Activated naive CD4-positive, alpha-beta T cell treated with anti-CD3 and anti-CD28 coated beads, Interleukin-2, amount 50 U/mL, for 24 hours (primary cell): ENCODE measurements around the gene DHX35.

ENCODE experiments used
- H3K27ac Mint-ChIP-seq: one replicate; pipeline ENCODE4 v1.8.0; 2021; ENCODE audit warnings: mild to moderate bottlenecking, mixed read lengths
- H3K27me3 Mint-ChIP-seq: one replicate; pipeline ENCODE4 v1.8.0; 2021; ENCODE audit warnings: mixed read lengths
- H3K36me3 Mint-ChIP-seq: one replicate; pipeline ENCODE4 v1.8.0; 2021; ENCODE audit warnings: mixed read lengths
- H3K4me1 Mint-ChIP-seq: one replicate; pipeline ENCODE4 v1.8.0; 2021; ENCODE audit warnings: mixed read lengths
- H3K4me3 Mint-ChIP-seq: one replicate; pipeline ENCODE4 v1.8.0; 2021; ENCODE audit warnings: mild to moderate bottlenecking, mixed read lengths
- H3K9me3 Mint-ChIP-seq: one replicate; pipeline ENCODE4 v1.8.0; 2021; ENCODE audit warnings: mixed read lengths

Gene DHX35

DNA sequence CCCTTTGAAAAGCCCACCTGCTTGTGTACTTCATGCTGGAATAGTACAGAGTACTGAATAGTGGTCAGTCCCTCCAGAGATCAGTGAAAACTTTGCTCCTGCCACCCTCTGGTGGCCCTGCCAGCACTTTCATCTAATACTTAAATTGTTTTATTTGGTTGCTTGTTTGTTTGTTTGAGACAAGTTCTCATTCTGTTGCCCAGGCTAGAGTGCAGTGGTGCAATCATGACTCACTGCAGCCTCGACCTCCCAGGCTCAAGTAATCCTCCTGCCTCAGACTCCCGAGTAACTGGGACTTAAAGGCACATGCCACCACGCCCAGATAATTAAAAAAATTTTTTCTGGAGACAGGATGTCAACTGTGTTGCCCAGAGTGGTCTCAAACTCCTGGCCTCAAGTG lies 26.9 kb upstream of the DHX35 start:
- Mint-ChIP-seq H3K27ac (no peak overlapping the region), H3K36me3 (no peaks in the 10 kb centered on the region)

GRCh38 chr20:38935967-38936407 lies 26.2 kb upstream of the DHX35 start:
- Mint-ChIP-seq H3K4me1 (no peaks in the 10 kb centered on the region), H3K27me3 (no peaks in the 10 kb centered on the region), H3K4me3 (no peak overlapping the region), H3K36me3 (no peaks in the 10 kb centered on the region), H3K9me3 (no peaks in the 10 kb centered on the region), H3K27ac (no peak overlapping the region)

More for the DNA sequence above, 26.9 kb upstream of the DHX35 start:
- no peaks in the 10 kb centered on the region for H3K4me1 Mint-ChIP-seq
- no peaks in the 10 kb centered on the region for H3K27me3 Mint-ChIP-seq
- no peaks in the 10 kb centered on the region for H3K9me3 Mint-ChIP-seq
- no peak overlapping the region for H3K4me3 Mint-ChIP-seq

DNA sequence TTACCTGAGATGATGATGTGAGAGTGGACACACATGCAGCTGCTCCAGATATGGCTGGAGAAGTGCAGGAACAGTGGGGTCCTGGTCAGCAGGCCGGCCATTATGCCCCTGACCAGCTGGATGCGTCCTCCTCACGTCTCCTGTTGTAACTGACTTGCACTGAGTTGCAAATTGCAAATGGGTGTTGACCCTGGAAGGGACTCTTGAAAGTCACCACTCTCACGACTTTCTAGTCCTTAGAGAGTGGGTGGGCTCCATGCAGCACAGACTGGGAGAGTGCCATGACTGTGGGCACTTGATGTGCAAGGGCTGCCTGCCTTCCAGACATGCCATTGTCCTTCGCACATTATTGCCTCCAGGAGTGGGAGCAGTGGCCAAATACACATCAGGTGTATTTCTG lies 25.1 kb upstream of the DHX35 start:
- no peaks in the 10 kb centered on the region for H3K4me1 Mint-ChIP-seq
- no peaks in the 10 kb centered on the region for H3K27me3 Mint-ChIP-seq
- no peaks in the 10 kb centered on the region for H3K36me3 Mint-ChIP-seq
- H3K9me3 Mint-ChIP-seq: no peaks in the 10 kb centered on the region
- no peak overlapping the region for H3K27ac Mint-ChIP-seq
- no peak overlapping the region for H3K4me3 Mint-ChIP-seq

GRCh38 chr20:38937978-38938473 lies 24.1 kb upstream of the DHX35 start:
- Mint-ChIP-seq H3K27me3 (no peaks in the 10 kb centered on the region), H3K27ac (no peak overlapping the region), H3K36me3 (no peaks in the 10 kb centered on the region), H3K4me3 (no peak overlapping the region), H3K4me1 (no peaks in the 10 kb centered on the region), H3K9me3 (no peaks in the 10 kb centered on the region)

DNA sequence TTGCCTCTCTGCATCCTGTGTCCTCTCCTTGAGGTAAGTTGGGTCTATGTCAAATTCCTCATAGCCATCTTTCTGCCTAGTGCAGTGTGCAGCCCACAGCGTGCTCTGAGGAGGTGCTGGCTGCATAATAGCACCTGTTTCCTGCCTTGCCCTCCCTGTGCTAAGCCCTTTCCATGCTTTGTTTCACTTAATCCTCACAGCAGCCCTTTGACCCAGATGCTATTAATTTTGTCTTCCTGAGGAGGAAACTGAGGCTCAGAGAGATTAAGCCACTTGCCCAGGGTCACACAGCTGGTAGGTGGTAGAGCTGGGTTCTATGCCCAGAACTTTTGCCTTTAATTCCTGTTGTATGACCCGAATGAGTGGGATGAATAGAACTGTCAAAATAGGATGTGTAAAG lies 22.5 kb upstream of the DHX35 start:
- Mint-ChIP-seq H3K27ac (no peak overlapping the region), H3K4me1 (no peaks in the 10 kb centered on the region), H3K9me3 (no peaks in the 10 kb centered on the region), H3K27me3 (no peaks in the 10 kb centered on the region), H3K4me3 (no peak overlapping the region), H3K36me3 (no peaks in the 10 kb centered on the region)

GRCh38 chr20:38940644-38941043 lies 21.5 kb upstream of the DHX35 start:
- H3K4me1 Mint-ChIP-seq: no peaks in the 10 kb centered on the region
- H3K27ac Mint-ChIP-seq: no peak overlapping the region
- H3K27me3 Mint-ChIP-seq: no peaks in the 10 kb centered on the region
- no peaks in the 10 kb centered on the region for H3K36me3 Mint-ChIP-seq
- no peak overlapping the region for H3K4me3 Mint-ChIP-seq
- no peaks in the 10 kb centered on the region for H3K9me3 Mint-ChIP-seq

DNA sequence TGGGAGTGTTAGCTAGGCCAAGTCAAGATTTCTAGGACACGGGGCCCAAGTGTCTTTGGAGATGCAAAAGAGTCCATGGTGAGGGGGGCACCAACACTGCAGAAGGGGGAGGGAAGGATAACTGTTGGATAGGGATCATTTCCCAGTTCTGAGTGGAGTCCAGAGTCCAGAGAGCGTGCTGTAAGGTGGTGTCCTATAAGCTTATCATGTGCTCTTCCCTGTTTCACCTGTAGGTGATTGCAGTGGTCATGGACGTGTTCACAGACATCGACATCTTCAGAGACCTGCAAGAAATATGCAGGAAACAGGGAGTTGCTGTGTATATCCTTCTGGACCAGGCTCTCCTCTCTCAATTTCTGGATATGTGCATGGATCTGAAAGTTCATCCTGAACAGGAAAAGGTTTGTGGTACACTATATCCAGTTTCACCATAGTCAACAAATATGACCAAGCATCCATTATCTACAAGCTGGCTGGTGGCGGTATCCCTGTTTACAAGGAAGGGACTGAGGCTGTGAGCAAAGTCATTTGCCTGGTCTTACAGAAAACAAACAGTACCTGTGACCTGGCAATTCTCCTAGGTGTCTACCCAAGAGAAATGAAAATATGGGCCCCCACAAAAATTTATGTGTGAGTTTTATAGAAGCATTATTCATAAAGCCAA lies 20.3 kb upstream of the DHX35 start:
- H3K27ac Mint-ChIP-seq: no peak overlapping the region
- no peaks in the 10 kb centered on the region for H3K4me1 Mint-ChIP-seq
- H3K27me3 Mint-ChIP-seq: no peaks in the 10 kb centered on the region
- H3K9me3 Mint-ChIP-seq: no peaks in the 10 kb centered on the region
- no peaks in the 10 kb centered on the region for H3K36me3 Mint-ChIP-seq
- no peak overlapping the region for H3K4me3 Mint-ChIP-seq

DNA sequence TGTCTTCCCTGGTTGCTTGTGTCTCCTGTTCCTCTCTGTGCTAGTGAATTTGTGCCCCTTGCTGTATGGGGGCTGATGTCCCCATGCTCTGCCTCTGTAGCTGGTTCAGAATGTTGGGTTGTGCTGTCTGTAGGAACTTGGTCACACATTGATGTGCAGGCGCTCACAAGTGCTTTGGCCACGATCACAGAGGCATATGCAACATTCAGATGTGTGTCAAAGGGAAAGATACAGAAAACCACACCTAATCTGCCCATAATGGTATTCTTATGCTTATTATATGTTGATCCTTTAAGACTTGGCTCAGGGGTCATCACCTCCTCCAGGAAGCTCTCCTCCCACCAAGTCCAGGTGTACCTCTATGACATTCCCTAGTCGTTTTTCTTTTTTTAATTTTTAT lies 17.1 kb upstream of the DHX35 start:
- no peak overlapping the region for H3K4me3 Mint-ChIP-seq
- H3K9me3 Mint-ChIP-seq: no peaks in the 10 kb centered on the region
- no peaks in the 10 kb centered on the region for H3K27me3 Mint-ChIP-seq
- H3K27ac Mint-ChIP-seq: no peak overlapping the region
- H3K4me1 Mint-ChIP-seq: no peaks in the 10 kb centered on the region
- no peaks in the 10 kb centered on the region for H3K36me3 Mint-ChIP-seq

DNA sequence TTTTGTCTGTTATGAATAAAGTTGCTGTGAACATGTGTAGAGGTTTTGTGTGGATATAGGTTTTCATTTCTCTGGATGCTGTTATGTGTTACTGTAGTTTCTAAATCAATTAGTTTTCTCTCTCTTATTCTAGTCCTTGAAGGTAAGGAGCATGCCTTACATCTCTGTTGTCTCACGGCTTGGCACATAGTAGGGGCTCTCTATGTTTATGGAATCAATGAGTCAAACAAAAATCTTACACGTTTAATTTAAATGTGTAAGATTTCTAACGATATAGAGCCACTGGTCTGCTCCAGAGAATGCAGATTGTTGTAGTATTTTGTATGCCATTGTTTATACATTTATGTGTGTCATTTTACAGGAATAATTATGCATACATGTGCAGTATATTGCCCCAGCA lies 15.3 kb upstream of the DHX35 start:
- Mint-ChIP-seq H3K4me1 (no peaks in the 10 kb centered on the region), H3K27ac (no peak overlapping the region), H3K4me3 (no peak overlapping the region), H3K27me3 (no peaks in the 10 kb centered on the region), H3K9me3 (no peaks in the 10 kb centered on the region), H3K36me3 (no peaks in the 10 kb centered on the region)

GRCh38 chr20:38947931-38948362 lies 14.2 kb upstream of the DHX35 start:
- Mint-ChIP-seq H3K4me3 (no peak overlapping the region), H3K36me3 (no peaks in the 10 kb centered on the region), H3K27ac (no peak overlapping the region), H3K4me1 (no peaks in the 10 kb centered on the region), H3K9me3 (no peaks in the 10 kb centered on the region), H3K27me3 (no peaks in the 10 kb centered on the region)

DNA sequence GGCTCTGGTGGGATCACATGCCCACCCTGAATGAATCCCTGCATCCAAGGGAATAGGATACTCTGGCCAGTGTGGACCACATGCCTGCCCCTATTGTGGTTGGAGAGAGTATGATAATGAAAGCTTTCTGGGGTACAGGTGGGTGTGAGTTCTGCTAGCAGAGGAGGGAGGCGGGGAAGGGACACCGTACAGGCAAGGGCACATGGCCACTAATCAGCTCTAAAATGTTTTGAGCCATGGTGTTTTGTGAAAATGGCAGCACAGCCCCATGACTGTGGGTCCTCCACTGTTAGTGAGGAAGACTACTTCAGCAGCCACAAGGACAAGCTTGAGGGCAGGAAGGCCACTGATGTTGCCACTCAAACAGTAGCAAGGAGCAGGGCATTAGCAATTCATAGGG lies 11.9 kb upstream of the DHX35 start:
- no peak overlapping the region for H3K27ac Mint-ChIP-seq
- H3K9me3 Mint-ChIP-seq: no peaks in the 10 kb centered on the region
- H3K4me1 Mint-ChIP-seq: no peaks in the 10 kb centered on the region
- no peaks in the 10 kb centered on the region for H3K36me3 Mint-ChIP-seq
- H3K4me3 Mint-ChIP-seq: no peak overlapping the region
- no peaks in the 10 kb centered on the region for H3K27me3 Mint-ChIP-seq

DNA sequence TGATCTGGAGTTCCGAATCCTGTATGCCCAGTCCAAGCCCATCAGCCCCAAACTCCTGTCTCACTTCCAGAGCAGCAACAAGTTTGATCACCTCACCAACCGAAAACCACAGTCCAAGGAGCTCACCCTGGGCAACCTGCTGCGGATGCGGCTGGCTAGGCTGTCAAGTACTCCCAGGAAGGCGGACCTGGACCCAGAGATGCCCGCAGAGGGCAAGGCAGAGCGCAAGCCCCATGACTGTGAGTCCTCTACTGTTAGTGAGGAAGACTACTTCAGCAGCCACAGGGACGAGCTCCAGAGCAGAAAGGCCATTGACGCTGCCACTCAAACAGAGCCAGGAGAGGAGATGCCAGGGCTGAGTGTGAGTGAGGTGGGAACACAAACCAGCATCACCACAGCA lies 10.5 kb upstream of the DHX35 start:
- H3K27me3 Mint-ChIP-seq: no peaks in the 10 kb centered on the region
- no peak overlapping the region for H3K4me3 Mint-ChIP-seq
- no peaks in the 10 kb centered on the region for H3K9me3 Mint-ChIP-seq
- no peaks in the 10 kb centered on the region for H3K36me3 Mint-ChIP-seq
- H3K4me1 Mint-ChIP-seq: no peaks in the 10 kb centered on the region
- no peak overlapping the region for H3K27ac Mint-ChIP-seq

GRCh38 chr20:38952153-38952552 lies 10.0 kb upstream of the DHX35 start:
- no peak overlapping the region for H3K27ac Mint-ChIP-seq
- H3K9me3 Mint-ChIP-seq: no peaks in the 10 kb centered on the region
- H3K27me3 Mint-ChIP-seq: no peaks in the 10 kb centered on the region
- H3K4me3 Mint-ChIP-seq: no peak overlapping the region
- no peaks in the 10 kb centered on the region for H3K36me3 Mint-ChIP-seq
- no peaks in the 10 kb centered on the region for H3K4me1 Mint-ChIP-seq

- no peaks in the 10 kb centered on the region for H3K4me1 Mint-ChIP-seq
- no peak overlapping the region for H3K27ac Mint-ChIP-seq
- H3K9me3 Mint-ChIP-seq: no peaks in the 10 kb centered on the region
- no peaks in the 10 kb centered on the region for H3K27me3 Mint-ChIP-seq
- H3K36me3 Mint-ChIP-seq: no peaks in the 10 kb centered on the region
- H3K4me3 Mint-ChIP-seq: no peak overlapping the region
Observed at GRCh38 chr20:38953630-38954340, 8.4 kb upstream of the DHX35 start.

- Mint-ChIP-seq H3K27ac (no peak overlapping the region), H3K9me3 (no peaks in the 10 kb centered on the region), H3K4me1 (peaks cover 10% of the 10 kb centered on the region), H3K36me3 (no peaks in the 10 kb centered on the region), H3K4me3 (no peak overlapping the region), H3K27me3 (no peaks in the 10 kb centered on the region)
Observed at GRCh38 chr20:38957235-38957876, 4.8 kb upstream of the DHX35 start.

DNA sequence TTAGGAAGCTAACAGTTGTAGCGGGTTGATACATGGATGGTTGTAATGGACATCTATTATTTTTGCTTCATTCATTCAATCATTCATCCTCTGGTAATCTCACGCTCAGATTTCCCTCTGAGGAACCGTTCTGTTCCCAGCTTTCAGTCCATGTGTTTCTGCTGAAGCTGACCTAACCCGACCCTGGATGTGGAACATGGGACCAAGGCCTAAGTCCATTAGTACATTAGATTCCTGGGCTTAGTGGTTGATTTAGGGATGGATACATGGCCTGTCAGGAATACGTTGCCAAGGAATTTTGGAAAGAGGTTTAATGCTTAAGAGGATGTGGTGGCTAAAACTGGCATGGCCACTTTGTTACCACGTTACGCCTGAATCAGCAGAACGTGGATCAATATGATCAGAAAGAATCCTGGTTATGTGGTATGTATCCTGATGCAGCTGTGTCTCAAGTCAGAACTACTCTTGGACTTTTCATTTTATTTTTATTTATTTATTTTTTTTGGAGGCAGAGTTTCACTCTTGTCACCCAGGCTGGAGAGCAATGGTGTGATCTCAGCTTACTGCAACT lies 4.1 kb upstream of the DHX35 start:
- Mint-ChIP-seq H3K4me3 (no peak overlapping the region), H3K4me1 (peaks cover 15% of the 10 kb centered on the region), H3K9me3 (no peaks in the 10 kb centered on the region), H3K27me3 (no peaks in the 10 kb centered on the region), H3K27ac (no peak overlapping the region), H3K36me3 (no peaks in the 10 kb centered on the region)
